Spleen (tissue), 11 donors: Measurements from ENCODE around the gene NUDT16L1. TPM values are rescaled to one million over a fixed set of nuclear protein-coding genes. Genes with fewer than 3 reads are reported as not detected.

ENCODE experiments used
- DNase-seq: peaks from one replicate; pipeline ENCODE4 v3.0.0-alpha.2; 2020
- H3K27ac ChIP-seq, 8 donors: fragments of 200-600 bp; sonication (generic) in 7 of 8; 1 replicate in 4 of 8; 2 replicates in 4 of 8; pipeline versions ENCODE4 v1.5.0 to v1.8.0; 2016 to 2021; ENCODE audit warnings: inconsistent platforms in 4 of 8, mild to moderate bottlenecking in 4 of 8, moderate library complexity in 1 of 8
- H3K27me3 ChIP-seq, 7 donors: fragments of 200-600 bp; sonication (generic) in 6 of 7; replicated peaks in 1 of 7; 1 replicate in 4 of 7; 2 replicates in 3 of 7; pipeline versions ENCODE4 v1.5.0 to v1.8.0; 2016 to 2021; ENCODE audit warnings: inconsistent platforms in 3 of 7, mild to moderate bottlenecking in 1 of 7
- H3K36me3 ChIP-seq, 6 donors: fragments of 200-600 bp; sonication (generic) in 5 of 6; 1 replicate in 4 of 6; 2 replicates in 2 of 6; pipeline versions ENCODE4 v1.5.0 to v1.8.0; 2016 to 2021; ENCODE audit warnings: inconsistent platforms in 2 of 6
- H3K4me1 ChIP-seq, 6 donors: fragments of 200-600 bp; sonication (generic) in 5 of 6; 1 replicate in 3 of 6; 2 replicates in 3 of 6; pipeline versions ENCODE4 v1.5.0 to v1.8.0; 2016 to 2021; ENCODE audit warnings: inconsistent platforms in 3 of 6
- H3K4me3 ChIP-seq, 8 donors: fragments of 200-600 bp; sonication (generic) in 7 of 8; 1 replicate in 4 of 8; 2 replicates in 4 of 8; pipeline versions ENCODE4 v1.5.0 to v1.8.0; 2016 to 2021; ENCODE audit warnings: inconsistent platforms in 4 of 8, mild to moderate bottlenecking in 4 of 8, moderate library complexity in 2 of 8
- H3K9me3 ChIP-seq, 8 donors: fragments of 200-600 bp; sonication (generic) in 7 of 8; 1 replicate in 4 of 8; 2 replicates in 4 of 8; pipeline versions ENCODE4 v1.5.0 to v1.8.0; 2016 to 2021; ENCODE audit warnings: inconsistent platforms in 4 of 8
- CTCF ChIP-seq, 11 experiments: fragments of 200-600 bp in 7 of 11; fragments of 450-650 bp in 4 of 11; sonication (generic) in 4 of 11; IDR thresholded peaks in 8 of 11; conservative IDR thresholded peaks in 3 of 11; 1 replicate in 7 of 11; 2 replicates in 4 of 11; pipeline versions ENCODE4 v1.4.0 to v1.8.0; 2016 to 2021; ENCODE audit warnings: antibody characterized with exemption in 11 of 11, inconsistent platforms in 4 of 11, mild to moderate bottlenecking in 1 of 11
- POLR2A ChIP-seq, 3 donors: fragments of 450-650 bp; IDR thresholded peaks; one replicate each; pipeline ENCODE4 v1.5.1; 2017; ENCODE audit warnings: antibody characterized with exemption in 3 of 3, mild to moderate bottlenecking in 1 of 3
- POLR2AphosphoS5 ChIP-seq, 3 donors: sonication (generic); formaldehyde crosslinking; IDR thresholded peaks; one replicate each; pipeline ENCODE4 v1.5.1; 2017; ENCODE audit warnings: antibody characterized with exemption in 3 of 3
- WGBS, 5 donors: extraction: QIAGEN DNeasy Blood & Tissue Kit in 3 of 5; methylation state at CpG; one replicate each; pipeline versions ENCODE4 v1.1.5 to v1.1.7; 2013 to 2018; 5-methylcytosine and 5-hydroxymethylcytosine counted together
- intact Hi-C: fragments of 100-400 bp; cut with DNase I; formaldehyde crosslinking; loops from one replicate; pipeline ENCODE4 v1.15.0; 2023; ENCODE audit warnings: low total_unique reads
- polyA plus RNA-seq, 3 donors: library from polyadenylated mRNA; stranded (reverse); fragments of 200-250 nt; gene quantifications; one replicate each; pipeline ENCODE4 v1.2.1, GENCODE V29; 2013
- total RNA-seq, 7 donors: library from RNA; depleted of rRNA in 3 of 7; stranded (reverse); fragments of >200 nt in 3 of 7; fragmentation: NEBNext Ultra II Directional in 4 of 7; extraction: Animal tissue kit (Norgen Biotek cat#: 25700) in 4 of 7; gene quantifications; one replicate each; pipeline versions ENCODE4 v1.1.0 to v1.2.1, GENCODE V29; 2016 to 2021
- donor health status: healthy with polysubstance abuse.
- donor health status: DM: no; HTN: no; CAD: no; lungs with moderate emphysema.
- donor health status: DM: no; HTN: no; CAD: no.
- donor health status: Bipolar disorder and iron deficiency.
- donor health status: healthy.
- donor health status: DM: no; HTN: no; CAD: no.
- donor health status: DM: yes; HTN: yes; CAD: no.

The NUDT16L1 gene
- total and polyA plus RNA-seq, 10 donors = 26.2 to 47.2 (median 29.4) TPM

DNA sequence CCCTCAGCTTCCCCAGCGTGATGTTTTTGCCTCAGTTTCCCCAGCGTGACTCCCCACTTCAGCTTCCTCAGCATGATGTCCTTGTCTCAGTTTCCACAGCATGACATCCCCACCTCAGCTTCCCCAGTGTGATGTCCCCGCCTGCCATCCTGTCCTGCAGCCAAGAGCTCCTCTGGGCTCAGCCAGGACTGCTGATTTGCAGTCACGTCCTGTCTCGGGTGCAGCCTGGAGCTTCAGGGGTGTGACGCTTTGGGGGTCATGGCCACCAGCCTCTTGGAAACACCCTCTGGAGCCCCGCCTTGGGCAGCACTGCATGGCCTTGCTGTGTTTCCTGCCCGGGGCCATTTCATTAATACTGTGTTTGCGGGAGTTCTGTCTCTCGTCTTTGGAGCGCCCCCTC lies 16.5 kb upstream of the NUDT16L1 start:
- TF ChIP-seq CTCF (IDR thresholded peaks at IDR 0.05 in 8 of 11, conservative IDR thresholded peaks at IDR 0.05 in 3 of 11) (no peak), POLR2AphosphoS5 (IDR thresholded peaks at IDR 0.05) (peak; percentile 55 to 78 (median 58)), POLR2A (IDR thresholded peaks at IDR 0.05) (peak in 1 of 3 donors; percentile 28)
- Histone ChIP-seq H3K27me3 (no peaks in the 10 kb centered on the region), H3K27ac (peak overlapping the region; percentile 78 to 92 (median 88)), H3K4me1 (peaks cover 17 to 71% (median 59%) of the 10 kb centered on the region in 6 donors), H3K4me3 (peak overlapping the region in 1 of 8 donors; percentile 7), H3K36me3 (peaks cover 0 to 97% (median 27%) of the 10 kb centered on the region in 6 donors), H3K9me3 (no peaks in the 10 kb centered on the region)
- intact Hi-C loops = loop anchor here (5.0 kb wide), 1 partner anchor 50 kb away; no protein-coding TSS in a partner anchor
- DNase-seq = peak; percentile 89
- WGBS, 5 donors = 60 to 76% (median 65%) methylated on average over 11 of the region's 11 CpGs

GRCh38 chr16:4677390-4677789 lies 16.0 kb upstream of the NUDT16L1 start:
- intact Hi-C loops = loop anchor here (5.0 kb wide), 1 partner anchor 50 kb away; no protein-coding TSS in a partner anchor
- WGBS, 5 donors = 62 to 90% (median 72%) methylated on average over 11 to 17 of the region's 17 CpGs
- H3K36me3 ChIP-seq = peaks cover 0 to 97% (median 26%) of the 10 kb centered on the region in 6 donors
- DNase-seq = peak; percentile 90
- no peaks in the 10 kb centered on the region for H3K27me3 ChIP-seq
- H3K27ac ChIP-seq = peak overlapping the region; percentile 78 to 92 (median 88)
- no peaks in the 10 kb centered on the region for H3K9me3 ChIP-seq
- peak overlapping the region in 1 of 8 donors; percentile 7 for H3K4me3 ChIP-seq
- peaks cover 17 to 76% (median 62%) of the 10 kb centered on the region in 6 donors for H3K4me1 ChIP-seq
- TF ChIP-seq POLR2AphosphoS5 (IDR thresholded peaks at IDR 0.05) (peak; percentile 67 to 83 (median 72)), CTCF (IDR thresholded peaks at IDR 0.05 in 8 of 11, conservative IDR thresholded peaks at IDR 0.05 in 3 of 11) (peak in 1 of 11 experiments; percentile 6), POLR2A (IDR thresholded peaks at IDR 0.05) (no peak)

DNA sequence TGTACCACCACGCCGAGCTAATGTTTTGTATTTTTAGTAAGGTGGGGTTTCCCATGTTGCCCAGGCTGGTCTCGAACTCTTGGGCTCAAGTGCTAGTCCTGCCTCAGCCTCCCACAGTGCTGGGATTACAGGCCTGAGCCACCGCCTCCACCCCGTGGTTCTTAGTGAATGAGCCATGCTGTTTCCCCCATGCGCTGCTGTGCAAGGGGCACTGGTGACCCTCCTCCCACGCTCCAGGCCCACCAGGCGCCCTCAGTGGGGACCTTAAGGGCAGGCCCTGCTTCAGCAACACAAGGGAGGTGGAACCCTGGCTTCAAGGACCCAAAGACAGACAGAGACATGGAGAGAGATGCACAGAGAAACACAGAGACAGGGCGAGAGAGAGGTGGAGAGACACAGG lies 15.4 kb upstream of the NUDT16L1 start:
- intact Hi-C loops = loop anchor here (5.0 kb wide), 1 partner anchor 51 kb away; no protein-coding TSS in a partner anchor
- no peak overlapping the region for H3K4me3 ChIP-seq
- peaks cover 17 to 82% (median 65%) of the 10 kb centered on the region in 6 donors for H3K4me1 ChIP-seq
- H3K36me3 ChIP-seq = peaks cover 0 to 97% (median 27%) of the 10 kb centered on the region in 6 donors
- H3K27ac ChIP-seq = peak overlapping the region; percentile 78 to 92 (median 88)
- no peaks in the 10 kb centered on the region for H3K9me3 ChIP-seq
- TF ChIP-seq CTCF (IDR thresholded peaks at IDR 0.05 in 8 of 11, conservative IDR thresholded peaks at IDR 0.05 in 3 of 11) (no peak), POLR2AphosphoS5 (IDR thresholded peaks at IDR 0.05) (no peak), POLR2A (IDR thresholded peaks at IDR 0.05) (no peak)
- H3K27me3 ChIP-seq = no peaks in the 10 kb centered on the region
- WGBS, 5 donors = 76 to 88% (median 87%) methylated on average over 9 of the region's 9 CpGs
- no peak for DNase-seq

DNA sequence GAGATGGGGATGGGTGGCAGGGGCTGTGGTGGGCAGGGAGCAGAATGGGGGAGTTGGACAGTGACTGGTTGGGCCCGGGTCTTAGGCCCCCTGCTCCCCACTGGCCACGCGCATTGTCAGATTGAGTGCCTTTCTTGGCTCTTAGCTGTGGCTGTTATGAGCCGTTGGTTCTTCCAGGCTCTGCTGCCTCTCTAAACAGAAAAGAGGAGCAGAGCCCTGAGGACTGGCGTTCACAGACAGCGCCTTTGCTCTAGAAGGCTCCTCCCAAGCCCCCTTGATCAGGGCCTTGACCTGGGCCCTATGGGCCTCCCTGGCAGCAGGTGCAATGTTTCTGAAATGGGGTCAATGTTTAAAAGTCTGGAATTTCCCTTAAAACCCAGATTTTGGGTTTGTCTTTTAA lies 14.8 kb upstream of the NUDT16L1 start:
- Histone ChIP-seq H3K4me1 (peaks cover 17 to 88% (median 68%) of the 10 kb centered on the region in 6 donors), H3K4me3 (no peak overlapping the region), H3K9me3 (no peaks in the 10 kb centered on the region), H3K27ac (peak overlapping the region; percentile 51 to 92 (median 88)), H3K36me3 (peaks cover 0 to 97% (median 27%) of the 10 kb centered on the region in 6 donors), H3K27me3 (no peaks in the 10 kb centered on the region)
- WGBS, 5 donors = 80 to 90% (median 85%) methylated on average over 6 of the region's 6 CpGs
- intact Hi-C loops = loop anchor here (5.0 kb wide), 1 partner anchor 51 kb away; no protein-coding TSS in a partner anchor
- DNase-seq = no peak
- TF ChIP-seq POLR2A (IDR thresholded peaks at IDR 0.05) (no peak), POLR2AphosphoS5 (IDR thresholded peaks at IDR 0.05) (no peak), CTCF (IDR thresholded peaks at IDR 0.05 in 8 of 11, conservative IDR thresholded peaks at IDR 0.05 in 3 of 11) (no peak)
